Measurements from ENCODE around the gene POC1A.
A peak's percentile ranks its signal among the peaks of the same experiment; 100 is the strongest.

The POC1A gene

GRCh38 chr3:52154135-52155094, at the start of gene POC1A:
POC1A (minus strand) TSS chr3:52154423; CDS start chr3:52154372, 51 bp downstream.
- peak; percentile 96 for DNase-seq

DNA sequence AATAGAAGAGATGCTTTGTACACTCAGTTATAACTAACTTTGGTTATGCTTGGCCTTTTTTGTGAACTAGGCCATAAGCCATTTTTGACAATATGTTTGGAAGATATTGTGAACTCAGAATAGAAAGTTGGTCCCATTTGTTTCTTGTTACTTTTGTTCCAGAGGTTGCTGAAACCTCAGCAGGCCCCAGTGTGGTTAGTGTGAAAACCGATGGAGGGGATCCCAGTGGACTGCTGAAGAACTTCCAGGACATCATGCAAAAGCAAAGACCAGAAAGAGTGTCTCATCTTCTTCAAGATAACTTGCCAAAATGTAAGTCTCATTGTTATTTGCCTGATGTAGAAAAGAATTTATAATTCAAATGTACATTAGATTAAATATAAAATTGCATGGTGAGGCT, 49.5 kb upstream of the POC1A start:
- no peak for DNase-seq

- DNase-seq = no peak
These were observed 48.3 kb upstream of the POC1A start for GRCh38 chr3:52202384-52203077.

- DNase-seq = no peak
These were observed 46.9 kb upstream of the POC1A start for GRCh38 chr3:52200981-52201679.

DNA sequence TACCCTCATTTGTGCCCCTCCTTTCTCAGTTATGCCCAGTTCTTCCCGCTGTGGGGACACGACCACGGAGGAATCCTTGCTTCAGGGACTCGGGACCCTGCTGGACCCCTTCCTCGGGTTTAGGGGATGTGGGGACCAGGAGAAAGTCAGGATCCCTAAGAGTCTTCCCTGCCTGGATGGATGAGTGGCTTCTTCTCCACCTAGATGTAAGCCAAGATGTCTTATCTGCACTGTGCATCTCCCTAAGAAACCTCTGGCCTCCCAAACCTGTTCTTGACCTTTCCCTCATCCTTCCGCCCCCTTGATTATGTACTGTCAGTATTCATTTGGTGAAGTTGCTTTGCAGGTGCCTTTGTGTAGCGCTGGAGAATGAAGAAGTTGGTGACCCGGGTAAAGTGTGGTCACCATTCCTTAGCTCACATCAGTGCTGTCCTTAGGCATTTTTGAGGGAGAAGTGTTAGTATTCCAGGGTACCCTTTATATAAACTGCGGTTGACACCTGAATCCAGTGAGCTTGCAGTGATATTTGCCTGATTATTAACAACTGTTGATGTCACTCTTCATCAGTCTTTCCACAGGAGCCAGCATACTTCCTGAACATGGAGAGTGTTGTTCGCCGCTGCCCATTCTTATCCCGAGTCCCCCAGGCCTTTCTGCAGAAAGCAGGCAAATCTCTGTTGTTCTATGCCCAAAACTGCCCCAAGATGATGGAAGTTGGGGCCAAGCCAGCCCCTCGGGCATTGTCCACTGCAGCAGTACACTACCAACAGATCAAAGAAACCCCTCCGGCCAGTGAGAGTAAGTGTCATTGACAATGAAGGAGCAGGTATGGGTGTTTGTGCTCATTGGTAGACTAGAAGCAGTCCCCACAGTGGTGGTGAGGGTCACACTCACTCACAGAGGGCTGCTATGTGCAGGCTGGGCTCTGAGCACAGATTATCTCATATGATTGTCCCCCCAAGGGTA, 44.7 kb upstream of the POC1A start:
- DNase-seq = no peak

DNA sequence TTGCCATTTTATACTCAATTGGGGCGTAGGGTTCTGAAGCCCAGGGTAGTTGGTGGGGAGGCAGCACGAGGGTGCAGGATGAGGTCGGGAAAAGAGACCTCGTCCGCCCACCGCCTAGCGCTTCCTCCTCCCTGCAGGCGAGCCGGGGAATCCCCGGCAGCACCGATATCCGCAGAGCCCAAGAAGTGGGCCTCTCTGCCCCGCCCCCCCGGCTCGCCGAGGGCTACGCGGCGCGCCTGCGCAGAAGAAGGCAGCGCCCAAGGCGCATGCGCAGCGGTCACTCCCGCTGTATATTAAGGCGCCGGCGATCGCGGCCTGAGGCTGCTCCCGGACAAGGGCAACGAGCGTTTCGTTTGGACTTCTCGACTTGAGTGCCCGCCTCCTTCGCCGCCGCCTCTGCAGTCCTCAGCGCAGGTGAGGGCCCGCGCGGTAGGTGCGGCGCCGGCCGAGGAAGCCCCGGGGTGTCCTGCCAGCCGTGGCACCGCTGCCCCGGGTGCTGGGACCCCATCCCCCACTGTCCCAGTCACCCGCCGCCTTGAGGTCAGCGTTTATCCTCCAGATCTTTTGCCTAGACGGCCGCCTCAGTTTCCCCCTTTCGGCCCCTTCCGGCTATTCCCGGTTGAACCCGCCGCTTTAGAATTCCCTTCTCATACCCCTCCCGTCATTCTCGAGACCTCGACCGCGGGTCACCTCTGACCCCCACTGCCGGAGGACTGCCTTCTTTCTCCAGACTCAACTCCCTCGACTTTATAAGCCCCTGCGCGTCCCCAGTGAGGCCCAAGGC, 43.8 kb upstream of the POC1A start, which contains the start of gene ALAS1:
Gene ALAS1, plus strand, starts transcription at position 319 of the 784 bp plus-strand sequence. CDS start 1,082 bp downstream, outside the sequence.
- peak; percentile 88 for DNase-seq

GRCh38 chr3:52197499-52197841, 43.2 kb upstream of the POC1A start:
- no peak for DNase-seq

DNA sequence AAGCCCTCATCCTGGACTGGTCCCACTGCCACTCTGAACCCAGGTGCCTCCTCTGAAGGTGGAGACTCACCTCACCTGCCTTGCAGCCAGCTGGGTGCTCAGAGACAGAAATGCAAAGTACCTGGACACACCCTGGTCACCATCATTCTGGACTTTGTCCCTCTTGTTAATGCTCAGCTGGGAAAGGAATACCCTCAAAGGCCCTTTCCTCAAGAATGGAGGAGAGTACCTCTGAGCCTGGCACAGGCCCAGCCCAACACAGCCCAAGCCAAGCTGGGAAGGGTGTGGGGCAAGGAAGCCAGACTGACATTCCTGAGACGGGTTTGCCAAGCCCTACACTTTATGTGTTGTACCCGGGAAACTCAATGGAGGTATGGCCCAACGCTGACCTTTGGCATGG, 42.8 kb upstream of the POC1A start:
- DNase-seq = no peak

DNA sequence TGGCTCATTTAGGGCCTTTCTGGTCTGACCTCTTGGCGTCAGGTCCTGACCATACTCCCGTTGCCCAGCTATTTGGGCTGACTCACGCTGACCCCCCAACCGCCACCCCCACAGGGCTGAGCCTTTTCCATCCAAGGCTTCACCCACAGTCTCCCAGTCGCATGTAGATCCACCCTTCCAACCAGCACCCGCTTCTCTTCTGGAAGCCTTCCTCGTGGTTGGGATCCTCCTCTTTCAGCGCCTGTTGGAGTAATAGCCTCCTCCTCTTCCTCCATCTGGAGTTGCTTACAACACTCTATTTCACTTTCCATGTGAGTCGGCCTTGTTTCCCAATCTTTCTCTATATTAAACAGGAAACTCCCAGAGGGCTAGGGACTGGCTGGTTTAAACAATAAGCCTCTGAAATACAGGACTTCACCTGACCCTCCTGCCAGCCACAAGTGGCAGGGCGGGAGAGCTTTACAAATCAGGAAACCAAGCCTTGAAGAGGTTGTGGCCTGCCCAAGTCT, 41.7 kb upstream of the POC1A start:
- DNase-seq = no peak

GRCh38 chr3:52195291-52195597, 41.0 kb upstream of the POC1A start:
- no peak for DNase-seq

DNA sequence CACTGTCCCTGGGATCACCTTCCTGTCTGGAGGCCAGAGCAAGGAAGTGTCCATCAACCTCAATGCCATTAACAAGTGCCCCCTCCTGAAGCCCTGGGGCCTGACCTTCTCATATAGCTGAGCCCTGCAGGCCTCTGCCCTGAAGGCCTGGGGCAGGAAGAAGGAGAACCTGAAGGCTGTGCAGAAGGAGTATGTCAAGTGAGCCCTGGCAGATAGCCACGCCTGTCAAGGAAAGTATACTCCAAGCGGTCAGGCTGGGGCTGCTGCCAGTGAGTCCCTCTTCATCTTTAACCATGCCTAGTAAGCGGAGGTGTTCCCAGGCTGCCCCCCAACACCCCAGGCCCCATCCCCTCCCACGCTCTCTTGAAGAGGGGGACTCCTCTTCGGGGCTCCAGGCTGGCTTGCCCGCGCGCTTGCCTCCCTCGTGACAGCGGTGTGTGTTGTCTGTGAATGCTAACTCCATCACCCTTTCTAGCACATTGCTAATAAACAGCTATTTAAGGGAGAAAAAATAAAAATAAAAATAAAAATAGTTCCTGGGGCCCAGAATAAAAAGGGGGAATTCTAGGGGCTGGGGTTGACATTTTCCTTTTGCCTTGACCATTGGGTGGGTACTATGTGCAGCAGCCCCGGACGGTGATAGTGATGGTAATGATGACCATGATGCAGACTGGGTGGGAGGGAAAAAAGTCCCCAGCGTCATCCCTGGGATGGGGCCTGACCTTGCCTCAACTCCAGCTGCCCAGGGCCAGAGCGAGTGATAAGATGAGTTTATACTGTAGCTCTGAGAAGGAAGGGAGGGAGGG, 40.5 kb upstream of the POC1A start:
- no peak for DNase-seq

DNA sequence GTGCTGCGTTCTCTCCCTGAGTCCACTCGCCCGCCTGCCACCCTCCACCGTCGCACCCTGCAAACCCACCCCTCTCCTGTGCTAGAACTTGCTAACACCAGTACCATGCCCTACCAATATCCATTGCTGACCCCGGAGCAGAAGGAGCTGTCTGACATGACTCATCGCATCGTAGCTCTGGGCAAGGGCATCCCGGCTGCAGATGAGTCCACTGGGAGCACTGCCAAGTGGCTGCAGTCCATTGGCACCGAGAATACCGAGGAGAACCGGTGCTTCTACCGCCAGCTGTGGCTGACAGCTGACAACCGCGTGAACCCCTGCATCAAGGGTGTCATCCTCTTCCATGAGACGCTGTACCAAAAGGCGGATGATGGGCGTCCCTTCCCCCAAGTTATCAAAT, 38.8 kb upstream of the POC1A start:
- DNase-seq = peak; percentile 3

- DNase-seq = no peak
These were observed 37.4 kb upstream of the POC1A start for GRCh38 chr3:52191663-52192062.

DNA sequence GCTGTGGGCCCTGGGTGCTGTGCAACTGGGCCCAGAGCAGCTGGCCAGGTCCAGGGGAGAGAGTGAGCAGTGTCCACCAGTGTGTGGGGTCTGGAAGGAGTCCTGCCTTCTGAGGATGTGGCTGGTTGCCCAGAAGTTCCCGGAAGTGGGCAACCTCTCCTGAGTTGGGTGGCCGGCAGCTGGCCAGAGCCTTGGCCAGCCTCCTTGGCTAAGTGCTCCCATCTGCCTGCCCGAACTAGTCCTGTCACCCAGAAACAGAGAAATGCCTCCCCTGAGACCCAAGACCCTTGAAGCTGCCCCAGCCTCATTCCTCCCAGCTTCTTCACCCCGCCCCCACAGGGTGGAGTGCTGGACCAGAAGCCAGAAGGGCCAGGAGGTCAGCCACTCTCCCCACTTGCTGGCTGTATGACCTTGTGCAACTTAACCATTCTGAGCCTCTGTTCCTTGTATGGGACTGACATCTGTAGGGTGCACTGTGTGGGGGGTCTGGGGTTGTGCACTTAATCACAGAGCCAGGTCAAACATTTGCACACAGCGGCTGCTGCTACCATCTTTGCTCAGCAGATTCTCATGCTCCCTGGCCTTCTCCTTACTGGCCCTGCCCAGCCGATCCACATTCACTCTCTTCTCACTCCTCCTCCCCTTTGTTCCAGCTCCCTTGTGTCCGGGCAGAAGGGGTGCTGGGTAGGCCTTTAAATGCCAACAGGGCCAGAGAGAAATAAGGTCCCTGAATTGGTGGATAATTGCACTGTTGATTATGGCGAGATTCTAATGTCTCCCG, 36.3 kb upstream of the POC1A start:
- DNase-seq = no peak

DNA sequence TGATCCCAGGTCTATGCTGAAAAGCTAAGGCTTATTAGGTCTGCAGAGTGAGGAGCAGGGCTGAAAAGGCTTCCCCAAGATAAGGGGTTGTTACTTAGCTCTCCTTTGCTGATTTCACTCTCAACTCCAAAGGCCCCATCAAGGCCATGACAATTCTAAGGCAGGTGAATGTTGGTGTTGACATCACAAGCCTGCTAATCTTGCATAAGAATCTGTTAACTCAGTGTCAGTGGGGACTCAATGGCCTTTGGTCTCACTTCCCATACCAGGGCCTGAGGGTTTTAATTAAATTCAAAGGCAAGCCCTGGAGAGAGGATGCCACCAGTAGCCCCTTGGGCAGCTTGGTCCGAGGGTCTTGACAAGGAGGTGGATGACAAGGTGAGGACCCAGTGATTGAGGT, 34.3 kb upstream of the POC1A start:
- no peak for DNase-seq

GRCh38 chr3:52186729-52187128, 32.5 kb upstream of the POC1A start:
- DNase-seq = no peak

DNA sequence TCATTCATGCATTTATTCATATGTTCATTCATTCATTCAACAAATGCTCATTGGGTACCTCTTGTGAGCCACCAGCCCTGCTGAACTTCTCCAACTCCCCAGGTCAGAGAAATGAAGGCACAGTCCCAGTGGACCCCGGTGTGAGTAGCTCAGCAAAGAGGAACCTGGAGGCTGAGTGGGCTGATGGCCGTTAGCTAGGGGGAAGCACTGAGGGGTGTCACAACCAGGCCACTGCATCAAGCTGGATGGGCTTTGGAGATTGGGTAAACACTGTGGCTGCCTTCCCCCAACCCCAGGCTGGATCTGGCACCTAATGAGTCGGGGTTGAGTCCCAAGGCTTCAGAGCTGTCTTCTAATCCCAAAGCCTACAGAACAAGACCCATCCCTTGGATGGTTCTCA, 31.6 kb upstream of the POC1A start:
- DNase-seq = no peak

DNA sequence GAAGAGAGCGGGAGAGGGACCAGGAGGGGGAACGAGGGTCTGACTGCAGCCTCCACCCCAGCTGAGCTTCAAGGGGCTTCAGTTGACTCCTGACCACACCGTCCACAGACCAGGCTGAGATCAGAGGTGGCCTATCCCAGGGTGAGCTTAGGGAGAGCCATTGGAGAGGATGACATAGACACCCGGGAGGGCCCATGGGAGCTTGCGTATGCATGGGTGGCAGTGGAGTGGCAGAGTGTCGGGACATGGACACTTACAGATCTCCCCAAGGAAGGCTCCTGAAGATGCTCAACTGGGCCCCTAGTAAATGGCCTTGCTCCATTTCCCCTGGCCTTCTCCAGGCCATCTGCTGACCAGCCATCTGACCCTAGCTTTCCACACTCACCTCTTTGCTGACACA, 31.1 kb upstream of the POC1A start:
- DNase-seq = no peak

GRCh38 chr3:52184690-52185089, 30.5 kb upstream of the POC1A start:
- no peak for DNase-seq

Data from NCI-H69 (cell line).